T1000 (cell line): Measurements from ENCODE around the gene NTRK3.

ENCODE experiments used
- DNase-seq: peaks from one replicate; lab custom pipeline; 2025; ENCODE audit warnings: mixed read lengths; lab: John Stamatoyannopoulos, UW

Gene NTRK3

DNA sequence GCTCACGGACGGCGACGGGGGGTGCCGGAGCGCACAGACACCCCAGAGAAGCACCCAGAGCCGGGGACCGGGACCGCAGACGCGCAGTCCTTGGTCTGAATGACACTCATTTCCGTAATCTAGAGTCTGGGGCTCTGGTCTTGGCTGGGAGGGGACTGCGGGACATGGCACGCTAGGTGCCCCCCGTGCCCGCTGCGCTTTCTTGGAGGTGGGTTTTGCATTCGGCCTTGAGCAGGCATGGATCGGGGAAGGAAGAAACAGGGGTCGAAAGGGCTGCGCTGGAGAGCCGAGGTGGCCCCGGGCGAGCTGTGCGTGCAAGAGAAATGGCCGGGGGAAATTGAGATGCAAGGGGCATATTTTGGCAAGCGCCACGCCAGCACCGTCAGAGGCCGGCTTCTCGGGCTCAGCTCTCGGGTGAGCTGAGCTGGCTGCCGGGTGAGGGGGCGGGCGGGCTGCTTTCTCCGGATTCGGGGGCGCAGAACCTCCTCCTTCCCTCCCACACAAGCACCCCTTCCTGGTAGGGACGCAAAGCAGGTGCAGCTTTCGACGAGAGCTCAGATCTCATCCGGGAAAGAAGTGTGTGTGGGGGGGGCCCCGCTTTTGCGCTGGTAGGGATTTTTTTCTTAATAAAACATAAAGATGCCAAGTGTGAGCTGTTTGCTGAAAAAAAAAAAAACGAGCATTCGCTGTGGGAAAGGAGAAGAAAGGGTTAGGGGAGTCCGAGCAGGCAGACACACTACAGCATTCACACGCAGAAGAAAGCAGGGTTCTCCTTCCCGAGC is 963 bp upstream of the NTRK3 start:
- DNase-seq, result no peak

- peak; percentile 36 for DNase-seq
Observed at GRCh38 chr15:88255484-88256278, 858 bp downstream of the NTRK3 start.

GRCh38 chr15:88255087-88255483 is 1.5 kb downstream of the NTRK3 start:
- no peak for DNase-seq

DNA sequence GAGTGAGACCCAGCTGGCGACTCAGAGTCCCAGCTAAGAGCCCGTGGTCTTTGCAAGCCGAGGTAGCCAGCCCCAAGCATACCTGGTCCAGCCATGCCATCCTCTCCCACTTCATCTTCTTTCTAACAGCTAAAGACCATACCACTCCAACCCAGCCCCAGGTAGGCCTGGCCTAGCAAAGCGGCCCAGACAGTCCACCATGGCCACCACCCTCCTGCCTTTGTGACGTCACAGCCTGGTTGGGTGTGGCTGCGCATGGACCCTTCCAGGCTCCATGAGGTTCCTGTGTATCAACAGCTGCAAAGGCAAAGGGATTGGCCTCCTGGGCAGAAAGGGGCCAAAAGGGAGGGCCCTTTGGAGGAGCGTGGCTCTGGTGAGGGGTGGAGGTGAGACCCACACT is 4.1 kb downstream of the NTRK3 start:
- no peak for DNase-seq

DNA sequence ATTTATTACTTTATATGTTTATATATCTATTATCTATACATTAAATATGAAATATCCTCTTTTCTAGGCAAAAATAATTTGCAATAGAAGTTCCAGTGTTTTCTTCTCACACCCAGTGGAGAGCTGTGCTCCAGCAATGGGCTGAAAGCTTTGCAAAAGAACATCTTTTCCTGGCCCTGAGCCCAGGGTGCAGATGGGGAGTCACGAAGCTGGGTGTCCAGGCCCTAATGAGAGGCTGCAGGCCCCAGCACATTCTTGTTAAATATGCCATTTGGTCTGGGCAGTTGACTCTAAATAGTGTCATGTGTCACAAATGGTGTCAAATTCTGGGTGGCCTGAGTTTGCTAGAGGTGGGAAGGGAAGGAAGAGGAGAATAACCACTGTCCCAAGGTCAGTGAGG is 5.7 kb downstream of the NTRK3 start:
- no peak for DNase-seq

GRCh38 chr15:88249220-88249619 is 7.3 kb downstream of the NTRK3 start:
- DNase-seq, result no peak

DNA sequence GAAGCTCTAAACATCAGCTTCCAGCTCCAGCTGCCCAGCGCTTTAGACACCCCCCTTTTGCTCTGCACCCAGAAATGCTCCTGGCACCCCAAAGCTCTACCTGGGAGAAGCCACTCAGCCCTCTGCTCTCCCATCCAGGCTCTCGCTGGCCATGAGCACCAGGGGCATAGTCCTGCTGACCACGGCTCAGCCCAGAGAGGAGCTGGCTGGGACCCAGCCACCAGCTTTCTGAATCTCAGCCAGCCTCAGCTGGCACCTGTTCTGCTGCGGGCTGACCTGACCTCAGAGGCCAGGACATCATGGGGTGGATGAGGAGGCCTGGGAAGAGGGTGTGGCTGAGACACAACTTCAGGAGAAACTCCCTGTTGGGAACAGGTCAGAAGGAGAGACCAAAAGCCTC is 8.6 kb downstream of the NTRK3 start:
- DNase-seq, result no peak

- DNase-seq, result peak; percentile 72
Observed at GRCh38 chr15:88246666-88247446, 9.7 kb downstream of the NTRK3 start.

GRCh38 chr15:88246081-88246480 is 10.5 kb downstream of the NTRK3 start:
- no peak for DNase-seq

DNA sequence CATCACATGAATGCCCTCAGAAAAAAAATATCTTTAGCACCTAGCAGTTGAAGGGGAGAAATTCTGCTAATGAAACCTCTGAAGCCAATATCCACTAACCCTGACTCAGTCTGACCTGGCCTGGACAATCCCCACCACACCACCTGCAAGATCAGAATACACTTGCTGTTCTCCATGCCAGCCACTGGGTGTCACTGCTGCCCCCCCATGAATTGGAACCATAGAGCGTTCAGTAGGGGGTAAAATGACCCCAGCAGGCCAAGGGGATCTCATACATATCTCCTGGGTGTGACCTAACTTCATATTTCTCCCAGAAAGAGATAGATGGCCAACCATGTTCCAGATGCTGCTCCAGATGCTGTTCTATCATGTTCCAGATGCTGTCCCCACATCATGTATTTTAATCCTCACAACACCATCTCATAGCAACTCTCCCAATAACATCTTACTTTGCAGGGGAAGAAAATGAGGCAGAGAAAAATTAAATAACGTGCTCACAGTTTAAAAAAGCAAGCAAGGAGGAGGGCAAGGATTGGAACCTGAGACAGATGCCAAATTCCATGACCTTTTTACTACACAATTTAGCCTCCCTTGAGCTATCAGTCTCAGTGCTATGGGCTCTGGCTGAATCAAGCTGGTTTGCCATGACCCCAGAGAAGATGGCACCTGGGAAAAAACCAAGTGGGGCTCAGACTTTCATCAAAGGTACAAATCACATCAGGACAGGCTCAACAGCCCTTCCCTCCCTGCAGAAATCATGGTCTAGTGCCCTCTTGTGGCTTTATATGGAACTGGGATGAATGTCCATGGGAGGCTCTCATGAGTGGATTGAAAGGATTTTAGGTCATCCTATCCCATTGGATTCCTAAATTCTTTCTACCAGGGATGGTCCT is 12.4 kb downstream of the NTRK3 start:
- DNase-seq, result no peak

DNA sequence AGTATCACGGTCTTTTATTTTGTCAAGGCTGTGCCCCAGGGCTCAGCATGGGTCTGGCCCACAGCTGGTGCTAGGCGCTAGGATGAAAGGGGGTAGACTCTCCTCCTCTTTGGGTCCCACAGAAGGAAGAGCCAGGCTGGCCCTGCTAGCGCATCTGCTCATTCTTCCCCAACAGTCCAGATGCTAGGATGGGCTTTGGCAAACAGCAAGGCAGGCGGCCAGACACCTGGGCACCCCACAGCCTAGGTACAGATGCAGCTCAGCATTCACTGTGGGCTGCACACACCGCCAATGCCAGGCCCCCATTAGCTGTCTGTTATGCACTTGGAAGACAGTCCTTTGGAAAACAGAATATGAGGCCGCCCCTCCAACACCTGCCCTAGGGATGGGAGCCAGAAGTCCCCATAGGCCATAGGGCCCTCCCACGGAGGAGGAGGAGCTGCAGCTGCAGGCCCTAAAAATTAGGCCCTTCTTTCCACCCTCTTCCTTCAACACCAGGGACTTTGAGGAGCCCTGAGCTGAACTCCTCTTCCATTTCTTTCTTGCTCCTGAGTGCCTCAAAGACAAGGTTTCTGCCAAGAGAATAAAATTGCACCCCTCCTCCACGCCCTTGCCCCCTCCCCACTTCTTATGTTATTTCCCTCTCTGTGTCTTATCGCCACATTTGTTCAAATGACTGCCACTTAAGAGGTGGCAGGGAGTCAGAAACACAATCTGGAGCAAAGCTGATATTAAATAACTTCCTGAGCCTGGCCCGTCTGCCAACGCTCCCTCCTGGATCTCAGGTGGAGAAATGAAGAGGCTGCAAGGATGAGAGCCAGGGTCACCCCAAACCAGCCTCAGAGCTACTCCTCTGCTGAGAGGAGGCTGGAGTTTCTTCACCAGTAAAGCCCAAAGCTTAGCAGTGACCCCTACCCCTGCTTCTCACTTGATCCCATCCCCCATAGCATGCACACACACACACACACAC is 13.7 kb downstream of the NTRK3 start:
- no peak for DNase-seq

GRCh38 chr15:88241461-88241860 is 15.1 kb downstream of the NTRK3 start:
- DNase-seq, result no peak

GRCh38 chr15:88241060-88241459 is 15.5 kb downstream of the NTRK3 start:
- DNase-seq, result no peak

- DNase-seq, result no peak
Observed at GRCh38 chr15:88239594-88239993, 16.9 kb downstream of the NTRK3 start.

DNA sequence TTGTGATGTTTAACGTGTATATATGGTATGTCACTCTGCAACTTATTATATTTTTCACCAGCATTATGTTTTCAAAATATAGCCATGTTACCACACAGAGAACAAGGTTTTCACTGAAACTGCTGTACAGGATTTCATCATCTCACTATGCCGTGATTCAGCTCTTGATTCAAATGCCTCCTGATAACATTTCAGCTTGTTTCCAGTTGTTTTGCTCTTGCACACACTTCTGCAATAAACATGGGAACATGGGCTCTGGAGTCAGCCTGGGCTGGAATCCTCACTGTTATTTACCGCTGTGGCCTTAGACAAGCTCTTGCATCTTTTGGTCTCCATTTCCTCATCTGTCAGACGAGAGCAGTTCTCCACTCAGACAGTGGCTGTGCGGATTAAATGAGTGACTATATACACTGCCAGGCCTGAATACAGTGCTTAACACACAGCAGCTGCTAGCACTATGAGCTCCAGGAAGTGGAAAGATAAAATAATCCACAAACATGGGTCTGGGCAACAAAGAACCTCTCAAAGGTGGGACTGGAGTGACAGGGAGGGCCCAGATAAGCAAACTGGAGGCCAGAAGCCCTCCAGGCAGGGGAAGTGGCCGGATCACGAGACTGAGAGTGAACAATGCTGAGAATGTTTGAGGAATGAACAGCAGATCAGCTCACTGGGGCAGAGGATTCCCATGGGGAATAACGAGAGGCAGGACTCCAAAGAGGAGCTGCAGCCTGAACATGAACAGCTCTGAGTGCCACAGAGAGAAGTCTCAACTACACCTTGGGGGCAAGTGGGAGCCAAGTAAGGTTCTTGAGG is 17.7 kb downstream of the NTRK3 start:
- DNase-seq, result peak; percentile 45

DNA sequence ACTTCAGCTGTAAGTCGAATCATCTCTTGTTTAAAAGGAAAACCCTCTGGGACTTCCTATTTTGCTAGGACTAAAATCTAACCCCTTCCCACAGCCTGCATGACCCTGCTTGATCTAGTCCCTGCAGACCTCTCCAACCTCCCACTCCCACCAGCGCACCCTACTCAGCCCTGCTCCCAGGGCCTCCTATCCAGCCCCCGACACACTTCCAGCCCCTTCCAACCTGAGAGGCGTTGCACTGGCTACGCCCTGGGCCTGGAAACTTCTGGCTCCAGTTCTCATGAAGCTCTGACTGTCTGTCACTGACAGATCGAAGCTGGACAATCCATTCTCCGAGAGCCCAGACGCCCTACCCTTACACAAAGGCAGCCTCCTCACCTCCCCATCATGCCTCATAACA is 21.8 kb downstream of the NTRK3 start:
- no peak for DNase-seq

GRCh38 chr15:88233921-88234320 is 22.6 kb downstream of the NTRK3 start:
- no peak for DNase-seq

- DNase-seq, result no peak
Observed at GRCh38 chr15:88232771-88233201, 23.8 kb downstream of the NTRK3 start.

DNA sequence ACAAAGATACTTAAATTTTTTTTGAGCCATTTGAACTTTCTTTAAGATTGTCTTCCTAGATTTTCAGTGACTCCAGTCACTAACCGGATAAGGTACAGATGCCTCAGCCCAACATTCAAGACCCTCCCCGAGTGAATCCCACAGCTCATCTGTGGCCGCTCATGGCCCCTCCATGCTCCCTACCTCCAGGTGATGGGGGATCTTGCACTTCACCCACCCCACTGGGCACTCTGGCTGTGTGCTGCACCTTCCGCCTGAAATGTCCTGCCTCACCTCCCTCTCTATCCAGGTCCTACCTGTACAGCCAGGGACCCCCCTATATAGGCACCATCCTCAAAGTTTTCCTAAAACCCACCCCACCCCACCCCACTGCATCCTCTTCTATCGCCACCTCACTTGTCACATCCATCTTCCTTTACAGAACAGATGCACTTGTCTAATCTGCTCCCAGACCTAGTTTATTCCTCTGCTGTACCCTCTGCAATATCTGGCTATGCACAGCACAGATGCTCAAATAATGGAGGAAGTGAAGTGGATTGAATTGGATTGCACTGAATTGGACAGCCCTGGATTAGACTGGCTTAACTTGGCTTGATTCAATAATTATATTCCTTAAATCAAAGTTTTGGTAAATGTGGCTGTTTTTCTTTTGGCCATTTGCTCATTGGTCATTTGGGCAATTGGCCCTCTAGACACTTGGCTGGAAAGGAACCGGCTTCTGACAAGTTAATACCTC is 24.5 kb downstream of the NTRK3 start:
- no peak for DNase-seq
